Esophagus muscularis mucosa (tissue), 4 donors: ENCODE measurements around the gene SLC24A3.

Source experiments
- CTCF ChIP-seq, 3 experiments: fragments of 200-600 bp in 2 of 3; fragments of 450-650 bp in 1 of 3; sonication (generic) in 2 of 3; IDR thresholded peaks; one replicate each; pipeline ENCODE4 v1.5.1; 2017 to 2019; ENCODE audit warnings: antibody characterized with exemption in 3 of 3, mild to moderate bottlenecking in 2 of 3, moderate library complexity in 1 of 3
- EP300 ChIP-seq: sonication (generic); formaldehyde crosslinking; IDR thresholded peaks from one replicate; pipeline ENCODE4 v1.6.1; 2017; ENCODE audit warnings: antibody characterized with exemption
- POLR2AphosphoS5 ChIP-seq, 2 donors: sonication (generic); formaldehyde crosslinking; IDR thresholded peaks; one replicate each; pipeline ENCODE4 v1.6.1; 2017; ENCODE audit warnings: antibody characterized with exemption in 2 of 2

- TF ChIP-seq CTCF (IDR thresholded peaks at IDR 0.05), result no peak
- no peak for TF ChIP-seq EP300
- TF ChIP-seq POLR2AphosphoS5 (IDR thresholded peaks at IDR 0.05), result no peak
These were observed 407.5 kb downstream of the SLC24A3 start for GRCh38 chr20:19619904-19620430.
